AG10803 (cell line): ENCODE data around the gene RASSF6.

Experiments
- DNase-seq: peaks from one replicate; pipeline ENCODE4 v3.0.0; 2010; ENCODE audit warnings: low read depth
- H3K4me3 ChIP-seq: 2 replicates; pipeline ENCODE4 v1.5.1; 2011; ENCODE audit warnings: mild to moderate bottlenecking, low read length, control low read depth
- CTCF ChIP-seq: conservative IDR thresholded peaks from 2 replicates; pipeline ENCODE4 v1.5.1; 2011; ENCODE audit warnings: mild to moderate bottlenecking, low read length, control low read depth, inconsistent platforms

RASSF6 gene

GRCh38 chr4:73541251-73541650, 79.0 kb downstream of the RASSF6 start:
- DNase-seq, result no peak
- TF ChIP-seq CTCF, result no peak

GRCh38 chr4:73540826-73541225, 79.4 kb downstream of the RASSF6 start:
- no peak for DNase-seq
- H3K4me3 ChIP-seq, result no peak overlapping the region
- TF ChIP-seq CTCF, result no peak

More at GRCh38 chr4:73541251-73541650, 79.0 kb downstream of the RASSF6 start:
- H3K4me3 ChIP-seq, result no peak overlapping the region

DNA sequence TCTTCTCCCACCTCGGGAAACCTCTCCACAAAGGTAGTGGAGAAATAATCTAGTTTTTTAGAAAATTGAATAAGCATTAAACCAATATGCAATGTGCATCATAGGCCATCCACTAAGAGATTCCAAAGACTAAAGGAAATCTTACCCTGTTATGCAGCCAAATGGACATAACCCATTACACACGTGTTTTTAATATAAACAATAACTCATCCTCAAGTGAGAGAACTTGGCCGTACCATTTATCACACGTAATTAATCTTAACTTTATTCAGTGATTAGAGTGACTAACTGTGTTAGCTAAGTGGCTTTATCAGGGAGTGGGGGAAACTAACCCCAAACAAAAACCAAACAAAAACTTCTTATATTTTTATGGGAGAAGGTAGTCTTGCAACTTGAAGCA, 80.8 kb downstream of the RASSF6 start:
- peak; percentile 4 for DNase-seq

DNA sequence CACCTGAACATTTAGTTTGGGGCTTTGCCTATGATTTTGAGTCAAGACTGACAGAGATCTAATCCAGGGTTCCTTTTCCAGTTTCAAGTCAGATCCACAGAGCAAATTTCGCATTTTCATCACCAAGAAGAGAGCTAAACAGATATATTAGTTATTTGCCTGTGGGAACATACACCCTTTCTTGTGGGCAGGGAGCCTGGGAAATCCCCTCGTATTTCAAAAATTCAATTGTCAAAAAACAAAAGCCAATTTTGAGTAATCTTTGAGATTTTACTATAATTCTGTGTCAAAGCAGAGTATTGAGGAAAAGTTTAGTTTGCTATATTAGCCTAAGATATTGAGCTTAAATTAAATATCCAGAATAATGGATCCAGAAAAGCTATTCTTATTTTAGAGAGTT, 82.1 kb downstream of the RASSF6 start:
- no peak for DNase-seq
- no peak overlapping the region for H3K4me3 ChIP-seq
- TF ChIP-seq CTCF, result no peak

More for the DNA sequence above, 80.8 kb downstream of the RASSF6 start:
- H3K4me3 ChIP-seq, result no peak overlapping the region
- no peak for TF ChIP-seq CTCF

GRCh38 chr4:73533515-73534422, 86.5 kb downstream of the RASSF6 start:
- no peak overlapping the region for H3K4me3 ChIP-seq
- no peak for DNase-seq
- TF ChIP-seq CTCF, result no peak

- no peak for TF ChIP-seq CTCF
- DNase-seq, result no peak
- no peak overlapping the region for H3K4me3 ChIP-seq
These were observed 92.1 kb downstream of the RASSF6 start for GRCh38 chr4:73528171-73528570.

GRCh38 chr4:73527196-73527595, 93.0 kb downstream of the RASSF6 start:
- H3K4me3 ChIP-seq, result no peak overlapping the region
- no peak for DNase-seq
- no peak for TF ChIP-seq CTCF
